Ectodermal cell (in vitro differentiated cells): ENCODE results near the gene SCGB1C2.
"Not testable (repeated sequence)": the region's sequence is repeated elsewhere in the genome, so short reads cannot be mapped to it uniquely, and the experiment has no call there.

Experiments
- H3K27ac ChIP-seq: 2 replicates; pipeline ENCODE4 v1.7.0; 2013; ENCODE audit warnings: mild to moderate bottlenecking, low read depth, low read length; ENCODE audit not compliant: insufficient read depth, poor library complexity, severe bottlenecking
- H3K27me3 ChIP-seq: 2 replicates; pipeline ENCODE4 v1.7.0; 2013; ENCODE audit warnings: mild to moderate bottlenecking, low read length; ENCODE audit not compliant: insufficient read depth, control insufficient read depth, poor library complexity, severe bottlenecking
- H3K36me3 ChIP-seq: one replicate; pipeline ENCODE4 v1.7.0; 2013; ENCODE audit warnings: low read length; ENCODE audit not compliant: control insufficient read depth, insufficient read depth
- H3K4me1 ChIP-seq: one replicate; pipeline ENCODE4 v1.7.0; 2013; ENCODE audit warnings: low read length; ENCODE audit not compliant: control insufficient read depth, insufficient read depth
- H3K4me3 ChIP-seq: 2 replicates; pipeline ENCODE4 v1.7.0; 2013; ENCODE audit warnings: low read depth, low read length, control low read depth; ENCODE audit not compliant: insufficient read depth
- H3K9me3 ChIP-seq: 2 replicates; pipeline ENCODE4 v1.7.0; 2013; ENCODE audit warnings: mild to moderate bottlenecking, low read length, moderate library complexity; ENCODE audit not compliant: control insufficient read depth
- WGBS, 2 experiments: methylation state at CpG; one replicate each; pipeline ENCODE4 v1.1.7; 2013; ENCODE audit warnings: missing lambda C conversion rate in 2 of 2; 5-methylcytosine and 5-hydroxymethylcytosine counted together

Gene SCGB1C2

GRCh38 chr17:158379-158778, 21.0 kb downstream of the SCGB1C2 start:
- no peaks in the 10 kb centered on the region for H3K36me3 ChIP-seq
- H3K27me3 ChIP-seq: no peaks in the 10 kb centered on the region
- 94 to 97% methylated on average over 7 of the region's 7 CpGs for WGBS, 2 experiments
- no peak overlapping the region for H3K27ac ChIP-seq
- no peak overlapping the region for H3K4me3 ChIP-seq
- no peaks in the 10 kb centered on the region for H3K9me3 ChIP-seq
- H3K4me1 ChIP-seq: no peaks in the 10 kb centered on the region

- Histone ChIP-seq H3K36me3 (no peaks in the 10 kb centered on the region), H3K27ac (no peak overlapping the region), H3K9me3 (no peaks in the 10 kb centered on the region), H3K27me3 (no peaks in the 10 kb centered on the region), H3K4me1 (no peaks in the 10 kb centered on the region), H3K4me3 (no peak overlapping the region)
- whole genome bisulfite sequencing, 2 experiments: 92 to 97% methylated on average over 15 of the region's 15 CpGs
Observed at GRCh38 chr17:159609-160008, 22.2 kb downstream of the SCGB1C2 start.

GRCh38 chr17:160336-160735, 23.0 kb downstream of the SCGB1C2 start:
- no peaks in the 10 kb centered on the region for H3K4me1 ChIP-seq
- H3K36me3 ChIP-seq: no peaks in the 10 kb centered on the region
- no peak overlapping the region for H3K27ac ChIP-seq
- H3K27me3 ChIP-seq: no peaks in the 10 kb centered on the region
- no peaks in the 10 kb centered on the region for H3K9me3 ChIP-seq
- H3K4me3 ChIP-seq: no peak overlapping the region
- WGBS, 2 experiments: 92 to 94% methylated on average over 13 of the region's 13 CpGs

GRCh38 chr17:161481-161880, 24.1 kb downstream of the SCGB1C2 start:
- no peak overlapping the region for H3K27ac ChIP-seq
- no peak overlapping the region for H3K4me3 ChIP-seq
- H3K9me3 ChIP-seq: no peaks in the 10 kb centered on the region
- no peaks in the 10 kb centered on the region for H3K36me3 ChIP-seq
- WGBS, 2 experiments: 89 to 91% methylated on average over 10 of the region's 10 CpGs
- no peaks in the 10 kb centered on the region for H3K4me1 ChIP-seq
- H3K27me3 ChIP-seq: no peaks in the 10 kb centered on the region

- WGBS, 2 experiments: 89 to 90% methylated on average over 11 of the region's 11 CpGs
- Histone ChIP-seq H3K36me3 (no peaks in the 10 kb centered on the region), H3K27ac (no peak overlapping the region), H3K9me3 (no peaks in the 10 kb centered on the region), H3K4me3 (no peak overlapping the region), H3K4me1 (no peaks in the 10 kb centered on the region), H3K27me3 (no peaks in the 10 kb centered on the region)
Observed at GRCh38 chr17:162689-163088, 25.3 kb downstream of the SCGB1C2 start.

GRCh38 chr17:163514-164098, 26.2 kb downstream of the SCGB1C2 start:
- WGBS, 2 experiments: 86 to 91% methylated on average over 11 of the region's 11 CpGs
- no peaks in the 10 kb centered on the region for H3K9me3 ChIP-seq

GRCh38 chr17:164303-165235, 27.2 kb downstream of the SCGB1C2 start:
- 73 to 76% methylated on average over 16 of the region's 16 CpGs for WGBS, 2 experiments
- Histone ChIP-seq H3K36me3 (no peaks in the 10 kb centered on the region), H3K4me1 (no peaks in the 10 kb centered on the region), H3K27me3 (no peaks in the 10 kb centered on the region), H3K27ac (no peak overlapping the region), H3K9me3 (no peaks in the 10 kb centered on the region), H3K4me3 (no peak overlapping the region)

More at GRCh38 chr17:163514-164098, 26.2 kb downstream of the SCGB1C2 start:
- no peaks in the 10 kb centered on the region for H3K36me3 ChIP-seq
- no peaks in the 10 kb centered on the region for H3K4me1 ChIP-seq
- no peaks in the 10 kb centered on the region for H3K27me3 ChIP-seq
- H3K4me3 ChIP-seq: no peak overlapping the region
- H3K27ac ChIP-seq: no peak overlapping the region

- Histone ChIP-seq H3K9me3 (no peaks in the 10 kb centered on the region), H3K27me3 (no peaks in the 10 kb centered on the region), H3K36me3 (no peaks in the 10 kb centered on the region), H3K4me1 (no peaks in the 10 kb centered on the region), H3K27ac (no peak overlapping the region), H3K4me3 (no peak overlapping the region)
- 91% methylated on average over 14 of the region's 14 CpGs for WGBS, 2 experiments
Observed at GRCh38 chr17:165939-166338, 28.6 kb downstream of the SCGB1C2 start.

GRCh38 chr17:168614-169013, 31.2 kb downstream of the SCGB1C2 start:
- H3K9me3 ChIP-seq, H3K27me3 ChIP-seq, H3K36me3 ChIP-seq, H3K27ac ChIP-seq, H3K4me1 ChIP-seq, H3K4me3 ChIP-seq: not testable (repeated sequence)
- 90 to 94% methylated on average over 9 of the region's 11 CpGs for WGBS, 2 experiments

- H3K36me3 ChIP-seq: no peaks in the 10 kb centered on the region
- H3K27me3 ChIP-seq: no peaks in the 10 kb centered on the region
- no peak overlapping the region for H3K27ac ChIP-seq
- no peaks in the 10 kb centered on the region for H3K4me1 ChIP-seq
- no peak overlapping the region for H3K4me3 ChIP-seq
- no peaks in the 10 kb centered on the region for H3K9me3 ChIP-seq
- WGBS, 2 experiments: 94 to 96% methylated on average over 6 of the region's 6 CpGs
Observed at GRCh38 chr17:170130-170670, 32.8 kb downstream of the SCGB1C2 start.
